Astrocyte of the spinal cord (primary cell): Measurements from ENCODE around the gene C14orf132.

Source experiments
- DNase-seq: peaks from one replicate; pipeline ENCODE4 v3.0.0; 2011; ENCODE audit warnings: low read depth, low spot score
- H3K4me3 ChIP-seq: 2 replicates; pipeline ENCODE4 v1.5.1; 2011; ENCODE audit warnings: low read depth, mild to moderate bottlenecking, low read length, moderate library complexity
- CTCF ChIP-seq: IDR thresholded peaks from 2 replicates; pipeline ENCODE4 v1.5.1; 2012; ENCODE audit warnings: low read depth, mild to moderate bottlenecking, low read length, inconsistent platforms
- in situ Hi-C: cut with HindIII; loops from 2 replicates; pipeline ENCODE4 v1.10.0; 2017; ENCODE audit warnings: low sequenced_read_pairs

The C14orf132 gene

GRCh38 chr14:96039633-96040311 is 610 bp downstream of the C14orf132 start:
- peak; percentile 37 for TF ChIP-seq CTCF
- peak; percentile 43 for DNase-seq
- H3K4me3 ChIP-seq = peak overlapping the region; percentile 72
- in situ Hi-C loops = no loop called here

- no peak overlapping the region for H3K4me3 ChIP-seq
- in situ Hi-C loops = no loop called here
- no peak for TF ChIP-seq CTCF
- no peak for DNase-seq
These were observed 1.7 kb downstream of the C14orf132 start for GRCh38 chr14:96040828-96041371.

GRCh38 chr14:96042248-96042930 is 3.2 kb downstream of the C14orf132 start:
- DNase-seq = peak; percentile 54
- in situ Hi-C loops = no loop called here

GRCh38 chr14:96046630-96047029 is 7.5 kb downstream of the C14orf132 start:
- in situ Hi-C loops = no loop called here
- H3K4me3 ChIP-seq = no peak overlapping the region
- TF ChIP-seq CTCF = no peak
- DNase-seq = no peak

More at GRCh38 chr14:96042248-96042930, 3.2 kb downstream of the C14orf132 start:
- TF ChIP-seq CTCF = no peak
- no peak overlapping the region for H3K4me3 ChIP-seq

GRCh38 chr14:96047101-96047500 is 7.9 kb downstream of the C14orf132 start:
- no peak overlapping the region for H3K4me3 ChIP-seq
- in situ Hi-C loops = no loop called here
- DNase-seq = no peak
- no peak for TF ChIP-seq CTCF

- TF ChIP-seq CTCF = no peak
- H3K4me3 ChIP-seq = no peak overlapping the region
- in situ Hi-C loops = no loop called here
- DNase-seq = no peak
These were observed 10.8 kb downstream of the C14orf132 start for GRCh38 chr14:96049932-96050331.
